ENCODE measurements around the gene TTLL9.
A peak's percentile ranks its signal among the peaks of the same experiment; 100 is the strongest.

TTLL9 gene

GRCh38 chr20:31866221-31866620 lies 4.2 kb upstream of the TTLL9 start:
- Histone ChIP-seq H3K36me3 (ENCODE audit: control insufficient read depth, insufficient read depth, low read length) (no peaks in the 10 kb centered on the region), H3K27me3 (ENCODE audit: control insufficient read depth, insufficient read depth, low read length, poor library complexity, severe bottlenecking) (peaks cover 28% of the 10 kb centered on the region), H3K27ac (ENCODE audit: insufficient read depth, low read depth, low read length, poor library complexity, severe bottlenecking) (no peak overlapping the region), H3K4me1 (ENCODE audit: control insufficient read depth, insufficient read depth, low read length) (peaks cover 15% of the 10 kb centered on the region), H3K9me3 (ENCODE audit: control insufficient read depth, low read length) (no peaks in the 10 kb centered on the region), H3K4me3 (ENCODE audit: insufficient read depth, low read depth, low read length) (no peak overlapping the region)
- 81 to 84% methylated on average over 3 of the region's 3 CpGs for WGBS, 2 experiments

GRCh38 chr20:31868853-31869672 lies 1.4 kb upstream of the TTLL9 start:
- Histone ChIP-seq H3K36me3 (ENCODE audit: control insufficient read depth, insufficient read depth, low read length) (no peaks in the 10 kb centered on the region), H3K27ac (ENCODE audit: insufficient read depth, low read depth, low read length, poor library complexity, severe bottlenecking) (no peak overlapping the region), H3K27me3 (ENCODE audit: control insufficient read depth, insufficient read depth, low read length, poor library complexity, severe bottlenecking) (peaks cover 32% of the 10 kb centered on the region), H3K4me3 (ENCODE audit: insufficient read depth, low read depth, low read length) (peak overlapping the region; percentile 59), H3K4me1 (ENCODE audit: control insufficient read depth, insufficient read depth, low read length) (peaks cover 7% of the 10 kb centered on the region), H3K9me3 (ENCODE audit: control insufficient read depth, low read length) (no peaks in the 10 kb centered on the region)
- WGBS, 2 experiments = 87 to 89% methylated on average over 11 to 12 of the region's 12 CpGs

- Histone ChIP-seq H3K9me3 (ENCODE audit: control insufficient read depth, low read length) (no peaks in the 10 kb centered on the region), H3K27ac (ENCODE audit: insufficient read depth, low read depth, low read length, poor library complexity, severe bottlenecking) (no peak overlapping the region), H3K36me3 (ENCODE audit: control insufficient read depth, insufficient read depth, low read length) (no peaks in the 10 kb centered on the region), H3K4me3 (ENCODE audit: insufficient read depth, low read depth, low read length) (peak overlapping the region; percentile 59), H3K4me1 (ENCODE audit: control insufficient read depth, insufficient read depth, low read length) (peaks cover 7% of the 10 kb centered on the region), H3K27me3 (ENCODE audit: control insufficient read depth, insufficient read depth, low read length, poor library complexity, severe bottlenecking) (peaks cover 32% of the 10 kb centered on the region)
- WGBS, 2 experiments = 11 to 19% methylated on average over 1 of the region's 1 CpG
Measured at GRCh38 chr20:31869673-31869941, 827 bp upstream of the TTLL9 start.

- Histone ChIP-seq H3K27me3 (ENCODE audit: control insufficient read depth, insufficient read depth, low read length, poor library complexity, severe bottlenecking) (peaks cover 32% of the 10 kb centered on the region), H3K9me3 (ENCODE audit: control insufficient read depth, low read length) (no peaks in the 10 kb centered on the region), H3K4me3 (ENCODE audit: insufficient read depth, low read depth, low read length) (peak overlapping the region; percentile 59), H3K4me1 (ENCODE audit: control insufficient read depth, insufficient read depth, low read length) (peaks cover 7% of the 10 kb centered on the region), H3K36me3 (ENCODE audit: control insufficient read depth, insufficient read depth, low read length) (no peaks in the 10 kb centered on the region), H3K27ac (ENCODE audit: insufficient read depth, low read depth, low read length, poor library complexity, severe bottlenecking) (no peak overlapping the region)
- WGBS, 2 experiments = 14% methylated on average over 24 of the region's 24 CpGs
Measured at GRCh38 chr20:31870726-31871617, 538 bp downstream of the TTLL9 start.

- Histone ChIP-seq H3K4me3 (ENCODE audit: insufficient read depth, low read depth, low read length) (no peak overlapping the region), H3K27me3 (ENCODE audit: control insufficient read depth, insufficient read depth, low read length, poor library complexity, severe bottlenecking) (peaks cover 32% of the 10 kb centered on the region), H3K27ac (ENCODE audit: insufficient read depth, low read depth, low read length, poor library complexity, severe bottlenecking) (no peak overlapping the region), H3K4me1 (ENCODE audit: control insufficient read depth, insufficient read depth, low read length) (peaks cover 7% of the 10 kb centered on the region), H3K36me3 (ENCODE audit: control insufficient read depth, insufficient read depth, low read length) (no peaks in the 10 kb centered on the region), H3K9me3 (ENCODE audit: control insufficient read depth, low read length) (no peaks in the 10 kb centered on the region)
- 100% methylated on average over 1 of the region's 1 CpG for WGBS, 2 experiments
Measured at GRCh38 chr20:31871618-31871954, 1.2 kb downstream of the TTLL9 start.

GRCh38 chr20:31872406-31872805 lies 2.0 kb downstream of the TTLL9 start:
- Histone ChIP-seq H3K4me3 (ENCODE audit: insufficient read depth, low read depth, low read length) (no peak overlapping the region), H3K36me3 (ENCODE audit: control insufficient read depth, insufficient read depth, low read length) (no peaks in the 10 kb centered on the region), H3K27me3 (ENCODE audit: control insufficient read depth, insufficient read depth, low read length, poor library complexity, severe bottlenecking) (peaks cover 32% of the 10 kb centered on the region), H3K9me3 (ENCODE audit: control insufficient read depth, low read length) (no peaks in the 10 kb centered on the region), H3K4me1 (ENCODE audit: control insufficient read depth, insufficient read depth, low read length) (peaks cover 7% of the 10 kb centered on the region), H3K27ac (ENCODE audit: insufficient read depth, low read depth, low read length, poor library complexity, severe bottlenecking) (no peak overlapping the region)
- WGBS, 2 experiments = 89 to 91% methylated on average over 5 to 6 of the region's 6 CpGs

- WGBS, 2 experiments = 100% methylated on average over 1 of the region's 2 CpGs; no CpG with 5 or more reads in 1 of the 2 experiments
- Histone ChIP-seq H3K4me3 (ENCODE audit: insufficient read depth, low read depth, low read length) (no peak overlapping the region), H3K36me3 (ENCODE audit: control insufficient read depth, insufficient read depth, low read length) (no peaks in the 10 kb centered on the region), H3K4me1 (ENCODE audit: control insufficient read depth, insufficient read depth, low read length) (no peaks in the 10 kb centered on the region), H3K27me3 (ENCODE audit: control insufficient read depth, insufficient read depth, low read length, poor library complexity, severe bottlenecking) (peaks cover 9% of the 10 kb centered on the region), H3K9me3 (ENCODE audit: control insufficient read depth, low read length) (no peaks in the 10 kb centered on the region), H3K27ac (ENCODE audit: insufficient read depth, low read depth, low read length, poor library complexity, severe bottlenecking) (no peak overlapping the region)
Measured at GRCh38 chr20:31875671-31876070, 5.2 kb downstream of the TTLL9 start.

GRCh38 chr20:31877684-31878083 lies 7.2 kb downstream of the TTLL9 start:
- H3K9me3 ChIP-seq (ENCODE audit: control insufficient read depth, low read length) = no peaks in the 10 kb centered on the region
- no peaks in the 10 kb centered on the region for H3K36me3 ChIP-seq (ENCODE audit: control insufficient read depth, insufficient read depth, low read length)
- no peaks in the 10 kb centered on the region for H3K4me1 ChIP-seq (ENCODE audit: control insufficient read depth, insufficient read depth, low read length)
- H3K27ac ChIP-seq (ENCODE audit: insufficient read depth, low read depth, low read length, poor library complexity, severe bottlenecking) = no peak overlapping the region
- no peaks in the 10 kb centered on the region for H3K27me3 ChIP-seq (ENCODE audit: control insufficient read depth, insufficient read depth, low read length, poor library complexity, severe bottlenecking)
- H3K4me3 ChIP-seq (ENCODE audit: insufficient read depth, low read depth, low read length) = no peak overlapping the region

- 6 to 9% methylated on average over 45 of the region's 45 CpGs for WGBS, 2 experiments
- Histone ChIP-seq H3K9me3 (ENCODE audit: control insufficient read depth, low read length) (no peaks in the 10 kb centered on the region), H3K4me3 (ENCODE audit: insufficient read depth, low read depth, low read length) (peak overlapping the region; percentile 64), H3K27me3 (ENCODE audit: control insufficient read depth, insufficient read depth, low read length, poor library complexity, severe bottlenecking) (no peaks in the 10 kb centered on the region), H3K27ac (ENCODE audit: insufficient read depth, low read depth, low read length, poor library complexity, severe bottlenecking) (peak overlapping the region; percentile 54), H3K36me3 (ENCODE audit: control insufficient read depth, insufficient read depth, low read length) (no peaks in the 10 kb centered on the region), H3K4me1 (ENCODE audit: control insufficient read depth, insufficient read depth, low read length) (no peaks in the 10 kb centered on the region)
Measured at GRCh38 chr20:31879143-31879987, 8.9 kb downstream of the TTLL9 start.

- Histone ChIP-seq H3K27ac (ENCODE audit: insufficient read depth, low read depth, low read length, poor library complexity, severe bottlenecking) (no peak overlapping the region), H3K4me3 (ENCODE audit: insufficient read depth, low read depth, low read length) (no peak overlapping the region), H3K9me3 (ENCODE audit: control insufficient read depth, low read length) (no peaks in the 10 kb centered on the region), H3K27me3 (ENCODE audit: control insufficient read depth, insufficient read depth, low read length, poor library complexity, severe bottlenecking) (no peaks in the 10 kb centered on the region), H3K36me3 (ENCODE audit: control insufficient read depth, insufficient read depth, low read length) (no peaks in the 10 kb centered on the region), H3K4me1 (ENCODE audit: control insufficient read depth, insufficient read depth, low read length) (no peaks in the 10 kb centered on the region)
- 84% methylated on average over 5 of the region's 5 CpGs for WGBS, 2 experiments
Measured at GRCh38 chr20:31881945-31882344, 11.5 kb downstream of the TTLL9 start.
